Gastrocnemius medialis (tissue), 4 donors: ENCODE results near the gene ASTN2. TPM values are rescaled to one million over a fixed set of nuclear protein-coding genes. Genes with fewer than 3 reads are reported as not detected.

Source experiments
- ATAC-seq, 2 donors: fragments of 150-250 bp; one replicate each; pipeline ENCODE4 v1.9.1; 2016
- DNase-seq, 2 donors: peaks; one replicate each; pipeline ENCODE4 v3.0.0-alpha.2; 2019
- H3K27ac ChIP-seq, 4 donors: fragments of 200-600 bp; sonication (generic); 1 replicate in 1 of 4; 2 replicates in 3 of 4; pipeline ENCODE4 v1.5.1; 2016 to 2018; ENCODE audit warnings: mild to moderate bottlenecking in 2 of 4, moderate library complexity in 1 of 4
- H3K27me3 ChIP-seq, 3 donors: fragments of 200-600 bp; sonication (generic) in 2 of 3; 1 replicate in 1 of 3; 2 replicates in 2 of 3; pipeline versions ENCODE4 v1.5.1 to v1.6.0; 2016 to 2019; ENCODE audit warnings: mild to moderate bottlenecking in 1 of 3, moderate library complexity in 1 of 3
- H3K36me3 ChIP-seq, 2 donors: fragments of 200-600 bp; sonication (generic) in 1 of 2; one replicate each; pipeline ENCODE4 v1.5.1; 2017 to 2018
- H3K4me1 ChIP-seq, 2 donors: fragments of 200-600 bp; sonication (generic) in 1 of 2; one replicate each; pipeline ENCODE4 v1.5.1; 2016 to 2017; ENCODE audit warnings: mild to moderate bottlenecking in 2 of 2
- H3K4me3 ChIP-seq, 4 donors: fragments of 200-600 bp; sonication (generic) in 3 of 4; 1 replicate in 1 of 4; 2 replicates in 3 of 4; pipeline ENCODE4 v1.5.1; 2016 to 2019; ENCODE audit warnings: mild to moderate bottlenecking in 2 of 4
- H3K9me3 ChIP-seq, 3 donors: fragments of 200-600 bp; sonication (generic) in 2 of 3; 1 replicate in 1 of 3; 2 replicates in 2 of 3; pipeline ENCODE4 v1.5.1; 2016 to 2019
- CTCF ChIP-seq, 5 experiments: fragments of 450-650 bp in 3 of 5; fragments of 200-600 bp in 2 of 5; sonication (generic) in 2 of 5; IDR thresholded peaks in 4 of 5; conservative IDR thresholded peaks in 1 of 5; 1 replicate in 4 of 5; 2 replicates in 1 of 5; pipeline ENCODE4 v1.5.1; 2016 to 2019; ENCODE audit warnings: antibody characterized with exemption in 5 of 5, mild to moderate bottlenecking in 3 of 5, moderate library complexity in 3 of 5
- POLR2A ChIP-seq, 2 donors: fragments of 450-650 bp; IDR thresholded peaks; one replicate each; pipeline ENCODE4 v1.6.1; 2017; ENCODE audit warnings: antibody characterized with exemption in 2 of 2, mild to moderate bottlenecking in 2 of 2, moderate library complexity in 2 of 2
- in situ Hi-C, 4 donors: fragments of 200-750 bp; cut with MboI; loops; one replicate each; pipeline versions ENCODE4 v1.15.0 to v1.8.0; 2017; ENCODE audit warnings: low sequenced_read_pairs in 4 of 4
- intact Hi-C: fragments of 100-400 bp; cut with DNase I; formaldehyde crosslinking; loops from one replicate; pipeline ENCODE4 v1.15.1; 2023; ENCODE audit warnings: low total_unique reads
- total RNA-seq, 4 donors: library from RNA; depleted of rRNA; stranded (reverse); fragments of >200 nt; gene quantifications; one replicate each; pipeline versions ENCODE4 v1.1.0 to v1.2.3, GENCODE V29; 2016

The ASTN2 gene
- total RNA-seq, 4 donors from 2014 or later = 2.5 to 4.6 (median 3.7) TPM

GRCh38 chr9:116447934-116448333 is 966.9 kb downstream of the ASTN2 start:
- H3K4me3 ChIP-seq = no peak overlapping the region
- no peak overlapping the region for H3K27ac ChIP-seq
- in situ Hi-C loops (no loop called here), intact Hi-C loops (no loop called here)
- H3K36me3 ChIP-seq = no peaks in the 10 kb centered on the region
- no peaks in the 10 kb centered on the region for H3K4me1 ChIP-seq
- no peaks in the 10 kb centered on the region for H3K9me3 ChIP-seq
- ATAC-seq (no peak), DNase-seq (no peak)
- no peaks in the 10 kb centered on the region for H3K27me3 ChIP-seq
- TF ChIP-seq CTCF (IDR thresholded peaks at IDR 0.05 in 4 of 5, conservative IDR thresholded peaks at IDR 0.05 in 1 of 5) (no peak), POLR2A (IDR thresholded peaks at IDR 0.05) (no peak)

- in situ Hi-C loops = no loop called here
- intact Hi-C loops = no loop called here
- Histone ChIP-seq H3K27me3 (no peaks in the 10 kb centered on the region), H3K9me3 (no peaks in the 10 kb centered on the region), H3K27ac (no peak overlapping the region), H3K36me3 (peaks cover 0 to 12% of the 10 kb centered on the region in 2 donors), H3K4me3 (no peak overlapping the region), H3K4me1 (no peaks in the 10 kb centered on the region)
- no peak for DNase-seq
- TF ChIP-seq POLR2A (IDR thresholded peaks at IDR 0.05) (no peak), CTCF (IDR thresholded peaks at IDR 0.05 in 4 of 5, conservative IDR thresholded peaks at IDR 0.05 in 1 of 5) (no peak)
- ATAC-seq = no peak
These were observed 972.3 kb downstream of the ASTN2 start for GRCh38 chr9:116442528-116442927.

GRCh38 chr9:116437411-116438370 is 977.2 kb downstream of the ASTN2 start:
- ATAC-seq (no peak), DNase-seq (no peak)
- Histone ChIP-seq H3K4me3 (no peak overlapping the region), H3K36me3 (peaks cover 0 to 16% of the 10 kb centered on the region in 2 donors), H3K27ac (no peak overlapping the region), H3K9me3 (no peaks in the 10 kb centered on the region), H3K27me3 (no peaks in the 10 kb centered on the region), H3K4me1 (no peaks in the 10 kb centered on the region)
- TF ChIP-seq POLR2A (IDR thresholded peaks at IDR 0.05) (no peak), CTCF (IDR thresholded peaks at IDR 0.05 in 4 of 5, conservative IDR thresholded peaks at IDR 0.05 in 1 of 5) (no peak)
- in situ Hi-C loops = no loop called here
- intact Hi-C loops = no loop called here

- DNase-seq (no peak), ATAC-seq (no peak)
- H3K36me3 ChIP-seq = peaks cover 0 to 9% of the 10 kb centered on the region in 2 donors
- no peaks in the 10 kb centered on the region for H3K4me1 ChIP-seq
- intact Hi-C loops = no loop called here
- in situ Hi-C loops = no loop called here
- TF ChIP-seq CTCF (IDR thresholded peaks at IDR 0.05 in 4 of 5, conservative IDR thresholded peaks at IDR 0.05 in 1 of 5) (no peak), POLR2A (IDR thresholded peaks at IDR 0.05) (no peak)
- no peak overlapping the region for H3K4me3 ChIP-seq
- no peaks in the 10 kb centered on the region for H3K9me3 ChIP-seq
- H3K27ac ChIP-seq = no peak overlapping the region
- H3K27me3 ChIP-seq = no peaks in the 10 kb centered on the region
These were observed 978.7 kb downstream of the ASTN2 start for GRCh38 chr9:116436121-116436520.
